ENCODE measurements around the gene CD48. TPM values are rescaled to one million over a fixed set of nuclear protein-coding genes. Genes with fewer than 3 reads are reported as not detected.

Gene CD48
- polyA plus RNA-seq, 1 of the 3 experiments (the other 2 are of a cell fraction): not detected

GRCh38 chr1:160675641-160676410 lies 35.8 kb downstream of the CD48 start:
- TF ChIP-seq CTCF (IDR thresholded peaks at IDR 0.05) (peak; percentile 80), RAD21 (IDR thresholded peaks at IDR 0.05; ENCODE audit: low read length) (peak; percentile 68), RFX5 (IDR thresholded peaks at IDR 0.05; ENCODE audit: low read length) (no peak), SMC3 (IDR thresholded peaks at IDR 0.05; ENCODE audit: low read depth, low read length) (peak; percentile 32; the same call in 1 of the 2 replicates)
- Histone ChIP-seq H3F3A (replicated peaks; ENCODE audit: insufficient read depth) (no peaks in the 10 kb centered on the region), H3K79me2 (ENCODE audit: insufficient read depth) (no peaks in the 10 kb centered on the region), H3K4me2 (no peak overlapping the region), H4K20me1 (ENCODE audit: insufficient read depth) (no peaks in the 10 kb centered on the region), H3K36me3 (replicated peaks in 1 of 2; ENCODE audit: control insufficient read depth in 1 of 2, insufficient read depth in 2 of 2, low read length in 1 of 2) (no peaks in the 10 kb centered on the region), H3K9me3 (no peaks in the 10 kb centered on the region), H3K9me2 (no peaks in the 10 kb centered on the region), H3K27ac (ENCODE audit: low read depth in 2 of 2, low read length in 1 of 2) (no peak overlapping the region), H3K27me3 (ENCODE audit: insufficient read depth) (peaks cover 30% of the 10 kb centered on the region; the same call in 1 of the 2 replicates), H3K9ac (no peak overlapping the region), H2AFZ (ENCODE audit: low read depth) (no peak overlapping the region), H3K4me1 (ENCODE audit: control insufficient read depth in 1 of 2, insufficient read depth in 2 of 2, low read depth in 1 of 2, low read length in 1 of 2) (no peaks in the 10 kb centered on the region), H3K4me3 (ENCODE audit: low read depth in 2 of 2, low read length in 1 of 2) (peak overlapping the region in 1 of 2 experiments; percentile 4; a peak in 1 of 4 replicates)
- ChIA-PET CTCF (interaction anchor here (0.6 to 2.1 kb wide), 17 partner anchors 9 to 632 kb away, joined by 3 to 10 read pairs (median 3); partner anchors contain the start of genes ITLN1 and ITLN2), POLR2A (no interaction called here)
- peak; percentile 29 for DNase-seq
- 3% methylated on average over 6 of the region's 6 CpGs for WGBS (ENCODE audit: low lambda C conversion rate)

- no peaks in the 10 kb centered on the region for H3K4me1 ChIP-seq (ENCODE audit: control insufficient read depth in 1 of 2, insufficient read depth in 2 of 2, low read depth in 1 of 2, low read length in 1 of 2)
- WGBS (ENCODE audit: low lambda C conversion rate): 13% methylated on average over 2 of the region's 2 CpGs
- peaks cover 3% of the 10 kb centered on the region; the same call in 1 of the 2 replicates for H3K9me3 ChIP-seq
- H3F3A ChIP-seq (replicated peaks; ENCODE audit: insufficient read depth): no peaks in the 10 kb centered on the region
- no peak overlapping the region for H2AFZ ChIP-seq (ENCODE audit: low read depth)
- TF ChIP-seq TEAD4 (IDR thresholded peaks at IDR 0.05; ENCODE audit: borderline replicate concordance, insufficient read depth) (no peak), RXRA (IDR thresholded peaks at IDR 0.05; ENCODE audit: borderline replicate concordance, low read depth) (no peak), REST (IDR thresholded peaks at IDR 0.05; ENCODE audit: low read depth, low read length) (no peak), SMC3 (IDR thresholded peaks at IDR 0.05; ENCODE audit: low read depth, low read length) (no peak), USF2 (IDR thresholded peaks at IDR 0.05; ENCODE audit: borderline replicate concordance, low read depth, low read length) (no peak), ELF1 (IDR thresholded peaks at IDR 0.05) (no peak), CTCF (IDR thresholded peaks at IDR 0.05) (no peak), FOXM1 (IDR thresholded peaks at IDR 0.05; ENCODE audit: low read depth) (no peak), TCF12 (IDR thresholded peaks at IDR 0.05) (no peak)
- no peaks in the 10 kb centered on the region for H3K9me2 ChIP-seq
- ChIA-PET POLR2A (no interaction called here), CTCF (interaction anchor here (1.3 to 2.1 kb wide), 5 partner anchors 49 to 267 kb away, joined by 3 to 5 read pairs (median 3); partner anchors contain the start of gene ITLN1)
- no peak overlapping the region for H3K9ac ChIP-seq
- H3K36me3 ChIP-seq (replicated peaks in 1 of 2; ENCODE audit: control insufficient read depth in 1 of 2, insufficient read depth in 2 of 2, low read length in 1 of 2): no peaks in the 10 kb centered on the region
- no peak overlapping the region for H3K4me3 ChIP-seq (ENCODE audit: low read depth in 2 of 2, low read length in 1 of 2)
- no peak for DNase-seq
- H3K79me2 ChIP-seq (ENCODE audit: insufficient read depth): no peaks in the 10 kb centered on the region
- H3K27me3 ChIP-seq (ENCODE audit: insufficient read depth): peaks cover 30% of the 10 kb centered on the region; the same call in 1 of the 2 replicates
- no peaks in the 10 kb centered on the region for H4K20me1 ChIP-seq (ENCODE audit: insufficient read depth)
- no peak overlapping the region for H3K27ac ChIP-seq (ENCODE audit: low read depth in 2 of 2, low read length in 1 of 2)
- H3K4me2 ChIP-seq: no peak overlapping the region
Observed at GRCh38 chr1:160674415-160674814, 37.2 kb downstream of the CD48 start.
